K562 (cell line): Measurements from ENCODE around the gene CISD3. TPM values are rescaled to one million over a fixed set of nuclear protein-coding genes. Genes with fewer than 3 reads are reported as not detected.

Experiments used
- CCAR2 ChIP-seq: fragments of 200-400 bp; formaldehyde crosslinking; IDR thresholded peaks from 2 replicates; pipeline ENCODE4 v1.6.1; 2017; ENCODE audit warnings: mild to moderate bottlenecking, low read depth, low read length
- DLX4 ChIP-seq: fragments of 250-450 bp; sonication (Bioruptor Pico); IDR thresholded peaks from 2 replicates; pipeline ENCODE4 v1.6.1; 2021; ENCODE audit warnings: mild to moderate bottlenecking
- EGR1 ChIP-seq: fragments of 450-650 bp; conservative IDR thresholded peaks from 2 replicates; pipeline ENCODE4 v1.6.1; 2017; ENCODE audit warnings: mild to moderate bottlenecking
- JUNB ChIP-seq: fragments of 450-650 bp; formaldehyde crosslinking; conservative IDR thresholded peaks from 2 replicates; pipeline ENCODE4 v1.4.0; 2020; ENCODE audit warnings: mild to moderate bottlenecking
- MEF2D ChIP-seq: conservative IDR thresholded peaks from 2 replicates; pipeline ENCODE4 v1.6.1; 2016; ENCODE audit warnings: low read depth, missing genetic modification characterization, missing compliant biosample characterization
- MIER1 ChIP-seq: fragments of 450-650 bp; IDR thresholded peaks from 2 replicates; pipeline ENCODE4 v1.6.1; 2016; ENCODE audit warnings: antibody characterized with exemption, mild to moderate bottlenecking, low read depth
- NRF1 ChIP-seq, 2 experiments: fragments of 450-650 bp; IDR thresholded peaks in 1 of 2; conservative IDR thresholded peaks in 1 of 2; 2 replicates each; pipeline ENCODE4 v1.6.1; 2014; ENCODE audit warnings: mild to moderate bottlenecking in 2 of 2
- RBBP5 ChIP-seq: fragments of 200-600 bp; sonication (generic); IDR thresholded peaks from 2 replicates; pipeline ENCODE4 v1.6.1; 2012; ENCODE audit warnings: borderline replicate concordance, mild to moderate bottlenecking, low read length, control low read depth, inconsistent platforms; ENCODE audit not compliant: insufficient read depth, poor library complexity, severe bottlenecking
- RBM17 ChIP-seq: fragments of 200-400 bp; formaldehyde crosslinking; IDR thresholded peaks from 2 replicates; pipeline ENCODE4 v1.6.1; 2017; ENCODE audit warnings: low read depth, mild to moderate bottlenecking, low read length, borderline replicate concordance
- RERE ChIP-seq: sonication (generic); formaldehyde crosslinking; IDR thresholded peaks from 2 replicates; pipeline ENCODE4 v1.8.0; 2023; ENCODE audit warnings: missing genetic modification reagents, mild to moderate bottlenecking, borderline replicate concordance
- SAFB ChIP-seq: fragments of 200-400 bp; formaldehyde crosslinking; IDR thresholded peaks from 2 replicates; pipeline ENCODE4 v1.6.1; 2017; ENCODE audit warnings: low read depth, low read length, borderline replicate concordance
- SRSF9 ChIP-seq: fragments of 200-400 bp; formaldehyde crosslinking; IDR thresholded peaks from 2 replicates; pipeline ENCODE4 v1.6.1; 2017; ENCODE audit warnings: low read depth, low read length, borderline replicate concordance
- TAL1 ChIP-seq: fragments of 450-650 bp; IDR thresholded peaks from 2 replicates; pipeline ENCODE4 v1.6.1; 2016; ENCODE audit warnings: mild to moderate bottlenecking
- YY1 ChIP-seq, 3 experiments: IDR thresholded peaks; 2 replicates each; pipeline ENCODE4 v1.6.1; 2011; ENCODE audit warnings: low read length in 2 of 3, mild to moderate bottlenecking in 2 of 3, moderate library complexity in 2 of 3, borderline replicate concordance in 1 of 3, control low read depth in 1 of 3, low read depth in 1 of 3; ENCODE audit not compliant: insufficient read depth in 3 of 3, insufficient replicate concordance in 2 of 3, control insufficient read depth in 1 of 3, insufficient read length in 1 of 3; ENCODE audit errors: extremely low read depth in 1 of 3
- ZNF280B ChIP-seq: fragments of 250-450 bp; sonication (Bioruptor Pico); IDR thresholded peaks from 2 replicates; pipeline ENCODE4 v1.5.1; 2021; ENCODE audit warnings: mild to moderate bottlenecking
- ZNF584 ChIP-seq: fragments of 200-800 bp; sonication (Bioruptor generic); IDR thresholded peaks from 2 replicates; pipeline ENCODE4 v1.6.1; 2016; ENCODE audit warnings: low read depth, mild to moderate bottlenecking, missing genetic modification characterization, missing compliant biosample characterization
- ZNF586 ChIP-seq: fragments of 450-650 bp; formaldehyde crosslinking; conservative IDR thresholded peaks from 2 replicates; pipeline ENCODE4 v1.4.0; 2020; ENCODE audit warnings: mild to moderate bottlenecking, moderate library complexity
- ZNF589 ChIP-seq: fragments of 200-800 bp; sonication (Bioruptor generic); IDR thresholded peaks from 2 replicates; pipeline ENCODE4 v1.6.1; 2016; ENCODE audit warnings: low read depth, missing genetic modification characterization, missing compliant biosample characterization
- ZZZ3 ChIP-seq: fragments of 450-650 bp; IDR thresholded peaks from 2 replicates; pipeline ENCODE4 v1.6.1; 2016; ENCODE audit warnings: antibody characterized with exemption, mild to moderate bottlenecking, moderate library complexity
- polyA plus RNA-seq, 8 experiments: library from polyadenylated mRNA; depleted of rRNA in 4 of 8; stranded (reverse) in 5 of 8; unstranded in 3 of 8; fragments of >200 nt; fragmentation: Nextera tagmentation in 2 of 8; fragmentation: Illumina TruSeq in 1 of 8; extraction: Ambion mirVana in 2 of 8; extraction: Trizol in 1 of 8; gene quantifications; 2 replicates each; pipeline versions ENCODE4 v1.2.1 to v1.2.3, GENCODE V29; 2011 to 2014; ENCODE audit warnings: inconsistent platforms in 1 of 8, missing spikeins in 1 of 8
- total RNA-seq, 7 experiments: library from RNA; depleted of rRNA in 6 of 7; stranded (reverse); fragments of >200 nt in 6 of 7; fragmentation: Illumina TruSeq in 2 of 7; extraction: Trizol in 2 of 7; gene quantifications; 2 replicates each; pipeline versions ENCODE4 v1.2.1 to v1.2.3, GENCODE V29; 2011 to 2021; ENCODE audit warnings: low replicate concordance in 1 of 7

The CISD3 gene
- total and polyA plus RNA-seq, 9 of the 15 experiments (the other 6 are each of a cell fraction or from before 2014, with no cell fraction given), result 5.0 to 60.7 (median 15.7) TPM

GRCh38 chr17:38749223-38750043 is 19.3 kb downstream of the CISD3 start (continued):
- TF ChIP-seq ZNF280B, result no peak
- TF ChIP-seq SAFB, result no peak
- TF ChIP-seq MEF2D, result no peak
- no peak for TF ChIP-seq CCAR2
- TF ChIP-seq SRSF9, result no peak
- 0 out of 2 replicates have a peak, but pooled peaks have one; percentile 59 for TF ChIP-seq ZNF589
- TF ChIP-seq JUNB, result no peak
- no peak for TF ChIP-seq ZNF586
- no peak for TF ChIP-seq TAL1
- TF ChIP-seq YY1 (IDR thresholded peaks at IDR 0.05; ENCODE audit: borderline replicate concordance in 1 of 3, control insufficient read depth in 1 of 3, extremely low read depth in 1 of 3, insufficient read depth in 3 of 3, insufficient read length in 1 of 3, insufficient replicate concordance in 2 of 3, low read depth in 1 of 3, low read length in 2 of 3), result peak in 2 of 3 experiments; percentile 34 to 52
- no peak for TF ChIP-seq RBM17
- no peak for TF ChIP-seq RERE
- peak; percentile 3 for TF ChIP-seq RBBP5
- TF ChIP-seq DLX4 (CRISPR knock-in tag), result no peak
- no peak for TF ChIP-seq ZNF584 (CRISPR knock-in tag)
- TF ChIP-seq ZZZ3, result no peak
- TF ChIP-seq NRF1 (conservative IDR thresholded peaks at IDR 0.05 in 1 of 2, IDR thresholded peaks at IDR 0.05 in 1 of 2), result peak; percentile 89 to 90
- TF ChIP-seq MIER1, result no peak
- TF ChIP-seq EGR1, result peak; percentile 91
